Caco-2 (cell line): ENCODE measurements around the gene RNPEP. TPM values are rescaled to one million over a fixed set of nuclear protein-coding genes. Genes with fewer than 3 reads are reported as not detected.

Experiments used
- BruUV-seq: library from RNA; stranded (reverse); fragments of 400-500 nt; replicated peaks from 2 replicates; lab custom pipeline; 2021; lab: Mats Ljungman, UMichigan
- CTCF ChIA-PET: fragments of 300-600 bp; sonication (Branson Sonifier 250); formaldehyde crosslinking; loops from one replicate; lab custom pipeline; 2022; ENCODE audit warnings: antibody characterized with exemption; lab: Charles Lee
- POLR2A ChIA-PET: fragments of 300-600 bp; sonication (Branson Sonifier 250); formaldehyde crosslinking; loops from one replicate; lab custom pipeline; 2022; ENCODE audit warnings: antibody characterized with exemption; lab: Charles Lee
- DNase-seq, 2 experiments: peaks; one replicate each; pipeline versions ENCODE4 v3.0.0 to v3.0.0-alpha.2; 2020 to 2022
- H3K27me3 ChIP-seq: replicated peaks from 2 replicates; pipeline ENCODE4 v1.6.0; 2011; ENCODE audit warnings: low read length; ENCODE audit not compliant: control insufficient read depth, insufficient read depth
- H3K36me3 ChIP-seq: 2 replicates; pipeline ENCODE4 v1.5.1; 2011; ENCODE audit warnings: low read length; ENCODE audit not compliant: control insufficient read depth, insufficient read depth
- H3K4me1 ChIP-seq: fragments of 250-450 bp; sonication (Bioruptor Pico); 2 replicates; pipeline ENCODE4 v1.5.1; 2020; ENCODE audit warnings: mild to moderate bottlenecking
- H3K4me3 ChIP-seq: 2 replicates; pipeline ENCODE4 v1.5.1; 2011; ENCODE audit warnings: low read depth, mild to moderate bottlenecking, control low read depth, low read length
- H3K9me3 ChIP-seq: fragments of 250-450 bp; sonication (Bioruptor Pico); 2 replicates; pipeline ENCODE4 v1.5.1; 2020; ENCODE audit warnings: mild to moderate bottlenecking, moderate library complexity
- H3K27ac Mint-ChIP-seq: one replicate; pipeline ENCODE4 v1.8.0; 2022; ENCODE audit warnings: mixed read lengths; ENCODE audit not compliant: unreplicated experiment
- H3K27me3 Mint-ChIP-seq: one replicate; pipeline ENCODE4 v1.8.0; 2022; ENCODE audit warnings: mixed read lengths; ENCODE audit not compliant: insufficient read depth, unreplicated experiment
- H3K36me3 Mint-ChIP-seq: one replicate; pipeline ENCODE4 v1.8.0; 2022; ENCODE audit warnings: mild to moderate bottlenecking, mixed read lengths; ENCODE audit not compliant: insufficient read depth, unreplicated experiment
- H3K4me1 Mint-ChIP-seq: one replicate; pipeline ENCODE4 v1.8.0; 2022; ENCODE audit warnings: low read depth, mixed read lengths; ENCODE audit not compliant: unreplicated experiment
- H3K4me3 Mint-ChIP-seq: one replicate; pipeline ENCODE4 v1.8.0; 2022; ENCODE audit warnings: mild to moderate bottlenecking, moderate library complexity, mixed read lengths; ENCODE audit not compliant: unreplicated experiment
- H3K9me3 Mint-ChIP-seq: one replicate; pipeline ENCODE4 v1.8.0; 2022; ENCODE audit warnings: mixed read lengths; ENCODE audit not compliant: unreplicated experiment
- CTCF ChIP-seq, 2 experiments: fragments of 200-600 bp in 1 of 2; IDR thresholded peaks; 1 replicate in 1 of 2; 2 replicates in 1 of 2; pipeline versions ENCODE4 v1.5.1 to v1.8.0; 2011 to 2022; ENCODE audit warnings: antibody characterized with exemption in 1 of 2, control low read depth in 1 of 2, inconsistent platforms in 1 of 2, low read depth in 1 of 2, low read length in 1 of 2, mild to moderate bottlenecking in 1 of 2, moderate library complexity in 1 of 2; ENCODE audit not compliant: insufficient read depth in 1 of 2, severe bottlenecking in 1 of 2, unreplicated experiment in 1 of 2
- intact Hi-C: fragments of 100-400 bp; cut with micrococcal nuclease; formaldehyde crosslinking; loops from one replicate; pipeline ENCODE4 v1.10.0; 2022; ENCODE audit not compliant: unreplicated experiment
- total RNA-seq: library from RNA; stranded (reverse); gene quantifications from 2 replicates; pipeline ENCODE4 v1.2.3, GENCODE V29; 2022

Gene RNPEP
- total RNA-seq, 1 experiment from 2014 or later = 75.9 TPM

DNA sequence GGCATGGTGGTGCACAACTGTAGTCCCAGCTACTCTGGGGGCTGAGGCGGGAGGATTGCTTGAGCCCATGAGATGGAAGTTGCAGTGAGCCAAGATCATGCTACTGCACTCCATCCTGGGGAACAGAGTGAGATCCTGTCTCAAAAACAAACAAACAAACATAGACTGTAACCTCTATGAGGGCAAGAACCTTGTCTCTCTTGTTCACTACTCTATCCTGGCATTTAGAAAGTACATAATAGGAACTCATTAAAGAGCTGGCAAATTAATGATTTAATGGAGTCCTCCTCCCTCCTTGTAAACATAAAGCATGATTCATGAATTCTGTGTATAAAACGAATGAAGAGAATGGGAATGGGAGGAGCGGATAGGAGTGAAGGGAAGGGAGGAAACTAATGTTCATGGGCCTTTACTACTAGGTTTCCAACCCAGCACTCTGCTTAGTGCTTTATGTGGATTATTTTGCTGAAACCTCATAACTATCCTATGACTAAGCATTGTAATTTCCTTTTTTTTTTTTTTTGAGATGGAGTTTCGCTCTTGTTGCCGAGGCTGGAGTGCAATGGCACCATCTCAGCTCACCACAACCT lies 44.7 kb upstream of the RNPEP start:
- Histone ChIP-seq H3K27me3 (no peaks in the 10 kb centered on the region), H3K4me1 (no peaks in the 10 kb centered on the region), H3K9me3 (no peaks in the 10 kb centered on the region), H3K36me3 (no peaks in the 10 kb centered on the region), H3K4me3 (no peak overlapping the region)
- no peak overlapping the region for H3K4me3 Mint-ChIP-seq
- no peaks in the 10 kb centered on the region for H3K4me1 Mint-ChIP-seq
- ChIA-PET CTCF (interaction anchor here (0.7 kb wide), 1 partner anchor 13 kb away, joined by 3 read pairs; no protein-coding TSS in a partner anchor), POLR2A (no interaction called here)
- no peak for TF ChIP-seq CTCF (IDR thresholded peaks at IDR 0.05; ENCODE audit: insufficient read depth in 1 of 2, low read depth in 1 of 2, low read length in 1 of 2, severe bottlenecking in 1 of 2, unreplicated experiment in 1 of 2)
- peaks cover 4% of the 10 kb centered on the region for H3K27me3 Mint-ChIP-seq
- no peak for DNase-seq
- H3K9me3 Mint-ChIP-seq = no peaks in the 10 kb centered on the region
- no peaks in the 10 kb centered on the region for H3K36me3 Mint-ChIP-seq
- no TSS peak for BruUV-seq
- H3K27ac Mint-ChIP-seq = no peak overlapping the region
- intact Hi-C loops = no loop called here

DNA sequence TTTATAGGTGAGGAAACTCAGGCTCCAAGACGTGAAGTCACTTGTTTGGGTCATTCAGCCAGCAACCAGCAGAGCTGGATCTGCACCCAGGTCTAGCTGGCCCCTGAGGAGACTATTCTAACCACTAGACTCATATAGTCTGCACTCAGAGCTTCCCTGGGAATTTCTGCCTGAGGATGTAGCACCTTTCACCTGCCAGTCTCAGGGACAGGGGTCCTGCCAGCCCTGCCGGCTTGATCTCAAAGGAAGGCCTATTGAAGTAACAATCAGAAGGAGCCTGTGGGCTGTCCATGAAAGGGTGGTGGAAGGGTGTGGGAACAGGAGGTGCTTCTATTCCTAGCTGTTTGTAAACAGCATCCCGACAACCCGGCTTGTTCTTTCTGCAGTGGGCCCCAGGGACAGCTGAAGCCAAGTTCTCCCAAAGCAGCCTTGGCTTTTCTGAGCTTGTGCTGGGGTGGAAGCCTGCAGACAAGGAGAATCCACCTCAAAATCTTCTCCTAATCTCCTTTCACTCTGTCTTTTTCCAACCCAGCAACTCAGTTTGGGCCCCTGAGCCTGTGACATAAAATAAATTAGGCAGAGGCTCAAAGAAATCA lies 43.9 kb upstream of the RNPEP start:
- DNase-seq = no peak
- ChIA-PET POLR2A (no interaction called here), CTCF (interaction anchor here (0.7 kb wide), 1 partner anchor 13 kb away, joined by 3 read pairs; no protein-coding TSS in a partner anchor)
- H3K36me3 Mint-ChIP-seq = no peaks in the 10 kb centered on the region
- Histone ChIP-seq H3K36me3 (no peaks in the 10 kb centered on the region), H3K27me3 (no peaks in the 10 kb centered on the region), H3K4me3 (no peak overlapping the region), H3K9me3 (no peaks in the 10 kb centered on the region), H3K4me1 (no peaks in the 10 kb centered on the region)
- no peaks in the 10 kb centered on the region for H3K4me1 Mint-ChIP-seq
- no peak overlapping the region for H3K4me3 Mint-ChIP-seq
- BruUV-seq = no TSS peak
- no peak for TF ChIP-seq CTCF (IDR thresholded peaks at IDR 0.05; ENCODE audit: insufficient read depth in 1 of 2, low read depth in 1 of 2, low read length in 1 of 2, severe bottlenecking in 1 of 2, unreplicated experiment in 1 of 2)
- H3K9me3 Mint-ChIP-seq = no peaks in the 10 kb centered on the region
- no peak overlapping the region for H3K27ac Mint-ChIP-seq
- peaks cover 4% of the 10 kb centered on the region for H3K27me3 Mint-ChIP-seq
- intact Hi-C loops = no loop called here

DNA sequence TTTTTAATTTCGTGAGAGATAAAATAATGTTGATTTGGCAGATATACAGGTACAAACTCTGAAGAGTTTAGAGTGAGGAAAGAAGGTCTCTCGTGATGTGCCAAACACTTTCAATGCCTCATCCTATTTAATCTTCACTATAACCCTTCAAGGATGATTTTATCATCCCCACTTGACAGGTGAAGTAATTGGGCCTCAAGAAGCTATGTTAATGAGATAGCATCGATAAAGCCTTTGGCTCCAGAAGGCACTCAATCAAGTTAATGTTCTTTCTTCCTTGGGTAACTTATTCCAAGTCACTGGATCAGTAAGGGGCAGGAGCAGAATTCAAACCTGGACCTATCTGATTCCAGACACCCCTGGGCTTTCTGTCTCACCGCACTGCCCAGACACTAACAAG lies 43.3 kb upstream of the RNPEP start:
- Mint-ChIP-seq H3K27ac (no peak overlapping the region), H3K4me1 (no peaks in the 10 kb centered on the region), H3K36me3 (no peaks in the 10 kb centered on the region), H3K9me3 (no peaks in the 10 kb centered on the region), H3K4me3 (no peak overlapping the region), H3K27me3 (peaks cover 4% of the 10 kb centered on the region)
- ChIA-PET POLR2A (no interaction called here), CTCF (no interaction called here)
- H3K9me3 ChIP-seq = no peaks in the 10 kb centered on the region
- DNase-seq = no peak
- no peaks in the 10 kb centered on the region for H3K4me1 ChIP-seq
- H3K4me3 ChIP-seq = no peak overlapping the region
- no peak for TF ChIP-seq CTCF (IDR thresholded peaks at IDR 0.05; ENCODE audit: insufficient read depth in 1 of 2, low read depth in 1 of 2, low read length in 1 of 2, severe bottlenecking in 1 of 2, unreplicated experiment in 1 of 2)
- no TSS peak for BruUV-seq
- H3K27me3 ChIP-seq = no peaks in the 10 kb centered on the region
- H3K36me3 ChIP-seq = no peaks in the 10 kb centered on the region
- intact Hi-C loops = no loop called here
